Measurements from ENCODE around the gene BECN2. TPM values are rescaled to one million over a fixed set of nuclear protein-coding genes. Genes with fewer than 3 reads are reported as not detected.

The BECN2 gene, protein sequence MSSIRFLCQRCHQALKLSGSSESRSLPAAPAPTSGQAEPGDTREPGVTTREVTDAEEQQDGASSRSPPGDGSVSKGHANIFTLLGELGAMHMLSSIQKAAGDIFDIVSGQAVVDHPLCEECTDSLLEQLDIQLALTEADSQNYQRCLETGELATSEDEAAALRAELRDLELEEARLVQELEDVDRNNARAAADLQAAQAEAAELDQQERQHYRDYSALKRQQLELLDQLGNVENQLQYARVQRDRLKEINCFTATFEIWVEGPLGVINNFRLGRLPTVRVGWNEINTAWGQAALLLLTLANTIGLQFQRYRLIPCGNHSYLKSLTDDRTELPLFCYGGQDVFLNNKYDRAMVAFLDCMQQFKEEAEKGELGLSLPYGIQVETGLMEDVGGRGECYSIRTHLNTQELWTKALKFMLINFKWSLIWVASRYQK
- not detected in 2 replicates for polyA plus RNA-seq (2014; cell fraction: cytosol; rRNA removed)
- polyA plus RNA-seq (2014; cell fraction: nucleus; rRNA removed): 0.27 TPM in 1 of 2 replicates, not detected in the other

DNA sequence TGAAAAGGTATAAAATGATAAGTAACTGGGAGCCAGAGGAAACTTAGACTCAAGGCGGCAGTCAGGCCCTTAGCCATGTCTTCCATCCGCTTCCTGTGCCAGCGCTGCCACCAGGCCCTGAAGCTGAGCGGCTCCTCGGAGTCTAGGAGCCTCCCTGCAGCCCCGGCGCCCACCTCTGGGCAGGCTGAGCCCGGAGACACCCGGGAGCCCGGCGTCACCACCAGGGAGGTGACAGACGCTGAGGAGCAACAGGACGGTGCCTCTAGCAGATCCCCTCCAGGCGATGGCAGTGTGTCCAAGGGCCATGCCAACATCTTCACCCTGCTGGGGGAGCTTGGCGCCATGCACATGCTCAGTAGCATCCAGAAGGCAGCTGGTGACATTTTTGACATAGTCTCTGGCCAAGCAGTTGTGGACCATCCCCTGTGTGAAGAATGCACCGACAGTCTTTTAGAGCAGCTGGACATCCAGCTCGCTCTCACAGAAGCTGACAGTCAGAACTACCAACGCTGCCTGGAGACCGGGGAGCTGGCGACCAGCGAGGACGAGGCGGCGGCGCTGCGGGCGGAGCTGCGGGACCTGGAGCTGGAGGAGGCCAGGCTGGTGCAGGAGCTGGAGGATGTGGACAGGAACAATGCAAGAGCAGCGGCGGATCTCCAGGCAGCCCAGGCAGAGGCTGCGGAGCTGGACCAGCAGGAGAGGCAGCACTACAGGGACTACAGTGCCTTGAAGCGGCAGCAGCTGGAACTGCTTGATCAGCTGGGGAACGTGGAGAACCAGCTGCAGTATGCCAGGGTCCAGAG, at the start of gene BECN2:
Gene BECN2 (plus strand): TSS at position 76 of the 803 bp plus-strand sequence. CDS start 0 bp downstream, at position 76.
- no peak for DNase-seq (ENCODE audit: low spot score)

DNA sequence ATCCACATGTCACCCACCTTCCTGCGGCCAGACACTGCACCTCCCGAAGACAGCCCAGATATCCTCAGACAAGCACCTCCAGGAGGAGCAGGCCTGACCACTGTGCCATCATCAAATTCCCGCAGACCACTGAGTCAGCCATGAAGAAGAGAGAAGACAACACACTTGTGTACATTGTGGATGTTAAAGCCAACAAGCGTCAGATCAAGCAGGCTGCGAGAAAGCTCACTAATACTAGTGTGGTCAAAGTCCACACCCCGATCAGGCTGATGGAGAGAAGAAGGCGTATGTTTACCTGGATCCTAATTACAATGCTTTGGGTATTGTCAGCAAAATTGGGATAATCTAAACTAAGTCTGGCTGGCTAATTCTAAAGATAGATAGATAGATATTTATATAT, 41.4 kb upstream of the BECN2 start:
- DNase-seq (ENCODE audit: low spot score): no peak

- no peak for DNase-seq (ENCODE audit: low spot score)
Measured at GRCh38 chr1:241917487-241917886, 40.1 kb upstream of the BECN2 start.

GRCh38 chr1:241918879-241919278, 38.7 kb upstream of the BECN2 start:
- no peak for DNase-seq (ENCODE audit: low spot score)

- DNase-seq (ENCODE audit: low spot score): no peak
Measured at GRCh38 chr1:241924080-241924808, 33.3 kb upstream of the BECN2 start.

DNA sequence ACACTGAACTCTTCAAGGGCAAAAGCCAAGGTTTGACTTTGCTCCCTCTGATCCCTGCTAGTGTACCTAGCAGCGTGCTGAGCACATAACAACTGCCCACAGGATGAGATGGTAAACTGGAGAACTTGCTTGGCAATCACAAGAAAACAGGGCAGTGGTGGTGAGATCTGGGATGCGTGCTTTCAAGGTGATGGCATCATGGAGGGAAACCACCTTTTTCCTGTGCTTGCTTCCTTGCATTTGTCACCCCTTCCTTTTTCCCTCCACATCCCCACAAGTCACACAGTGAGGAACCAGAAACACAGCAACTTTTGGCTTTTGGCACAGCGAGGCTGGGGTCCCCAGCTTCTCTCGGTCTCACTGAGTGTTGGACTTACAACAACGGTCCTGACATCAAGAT, 31.4 kb upstream of the BECN2 start:
- no peak for DNase-seq (ENCODE audit: low spot score)

DNA sequence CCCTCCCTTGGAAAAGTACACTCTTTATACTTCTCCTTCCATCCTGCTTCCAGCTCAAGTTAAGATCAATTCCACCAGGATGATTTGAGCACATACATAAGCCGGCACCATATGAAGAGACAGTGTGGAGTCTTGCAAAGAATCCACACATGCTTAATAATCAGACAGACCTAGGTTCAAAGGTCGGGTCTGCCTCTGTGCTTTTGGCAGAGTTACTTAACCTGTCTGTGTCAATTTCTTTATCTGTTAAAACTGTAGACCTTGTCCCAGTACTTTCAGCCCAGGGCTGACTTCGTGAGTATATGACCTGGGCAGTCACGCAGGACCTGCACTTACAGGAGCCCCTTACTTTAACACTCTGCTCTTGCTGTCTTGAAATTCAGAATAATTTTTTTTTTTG, 30.2 kb upstream of the BECN2 start:
- no peak for DNase-seq (ENCODE audit: low spot score)

DNA sequence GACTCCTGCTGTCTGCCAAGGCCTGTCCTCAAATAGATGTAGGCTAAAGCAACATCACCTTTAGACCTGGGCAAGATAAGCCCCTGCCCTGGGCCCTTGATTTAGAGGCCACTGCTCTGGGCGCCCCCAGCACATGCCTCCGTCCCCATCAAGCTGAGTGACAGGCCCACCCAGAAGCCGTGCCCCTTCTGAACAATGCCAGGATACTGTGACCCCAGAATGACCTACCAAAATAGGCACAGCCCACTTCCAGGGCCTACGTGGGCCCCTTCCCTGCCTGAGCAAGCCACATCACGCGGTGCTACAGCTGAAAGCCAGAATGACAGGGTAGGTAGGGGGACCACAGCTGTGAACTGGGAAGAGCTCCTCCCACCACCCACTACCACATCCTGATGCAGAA, 24.7 kb upstream of the BECN2 start:
- DNase-seq (ENCODE audit: low spot score): no peak

GRCh38 chr1:241934201-241934848, 23.2 kb upstream of the BECN2 start:
- DNase-seq (ENCODE audit: low spot score): peak; percentile 33

DNA sequence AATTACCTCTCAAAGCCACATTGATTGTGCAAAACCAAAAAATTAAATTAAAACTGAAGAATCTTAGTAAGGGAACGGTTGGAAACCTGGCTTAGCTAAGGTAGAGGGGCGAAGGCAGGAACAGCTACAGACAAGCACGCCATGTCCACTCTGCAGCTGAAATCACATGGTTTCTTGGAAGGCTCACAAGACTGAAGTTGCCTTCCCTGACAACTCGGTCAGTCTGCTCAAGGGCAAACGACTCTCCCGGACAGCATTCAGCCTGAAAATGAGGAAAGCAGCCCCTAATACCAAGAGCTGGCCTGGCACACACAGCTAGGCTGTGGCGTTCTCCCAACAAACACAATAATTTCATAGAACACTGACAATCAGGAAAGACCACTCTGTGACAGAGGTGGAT, 22.7 kb upstream of the BECN2 start:
- no peak for DNase-seq (ENCODE audit: low spot score)

DNA sequence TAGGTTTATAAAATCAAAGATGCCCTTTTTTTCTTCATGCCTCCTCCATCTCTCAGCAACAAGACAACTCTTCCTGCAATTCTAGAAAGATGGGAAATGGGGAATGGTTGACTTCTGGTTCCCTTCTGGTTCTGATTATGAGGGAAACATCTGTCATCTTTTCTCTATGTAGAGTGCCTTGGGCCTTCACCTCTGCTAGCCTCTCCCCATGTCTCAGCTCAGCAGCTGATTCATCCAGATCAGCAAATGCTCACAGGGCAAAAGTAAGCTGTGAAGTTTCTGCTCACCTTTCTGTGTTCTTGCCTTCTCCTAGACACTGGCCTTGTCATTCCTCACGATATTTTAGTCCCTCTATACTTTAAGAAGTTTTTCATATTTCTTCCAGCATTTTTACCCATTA, 17.8 kb upstream of the BECN2 start:
- no peak for DNase-seq (ENCODE audit: low spot score)

DNA sequence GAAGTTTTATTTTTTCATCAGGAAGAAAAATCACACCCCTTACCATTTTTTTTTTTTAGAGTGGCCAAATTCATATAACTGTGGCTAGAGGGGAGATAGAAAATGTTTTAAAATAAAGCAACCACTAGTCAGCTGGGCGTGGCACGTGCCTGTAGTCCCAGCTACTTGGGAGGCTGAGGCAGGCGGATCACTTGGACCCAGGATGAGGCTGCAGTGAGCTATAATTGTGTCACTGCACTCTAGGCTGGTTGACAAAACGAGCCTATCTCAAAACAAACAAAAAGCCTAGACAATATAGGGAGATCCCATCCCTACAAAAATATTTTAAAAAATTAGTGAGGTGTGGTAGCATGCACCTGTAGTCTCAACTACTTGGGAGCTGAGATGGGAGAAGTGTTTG, 14.8 kb upstream of the BECN2 start:
- DNase-seq (ENCODE audit: low spot score): no peak

- no peak for DNase-seq (ENCODE audit: low spot score)
Measured at GRCh38 chr1:241944300-241944699, 13.3 kb upstream of the BECN2 start.

- no peak for DNase-seq (ENCODE audit: low spot score)
Measured at GRCh38 chr1:241947354-241947753, 10.2 kb upstream of the BECN2 start.

GRCh38 chr1:241950390-241950789, 7.2 kb upstream of the BECN2 start:
- DNase-seq (ENCODE audit: low spot score): no peak

DNA sequence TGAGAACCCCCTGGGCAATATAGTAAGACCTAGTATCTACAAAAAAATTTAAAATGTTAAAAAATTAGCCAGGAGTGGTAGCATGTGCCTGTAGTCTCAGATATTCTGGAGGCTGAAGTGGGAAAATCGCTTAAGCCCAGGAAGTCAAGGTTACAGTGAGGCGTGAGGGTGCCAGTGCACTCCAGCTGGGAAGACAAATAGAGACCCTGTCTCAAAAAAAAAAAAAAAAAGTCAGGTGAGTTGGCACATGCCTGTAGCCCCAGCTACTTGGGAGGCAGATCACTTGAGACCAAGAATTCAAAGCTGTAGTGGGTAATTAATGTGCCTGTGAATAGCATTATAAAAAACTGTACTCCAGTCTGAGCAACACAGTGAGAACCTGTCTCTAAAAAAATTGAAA, 4.6 kb downstream of the BECN2 start:
- DNase-seq (ENCODE audit: low spot score): no peak

DNA sequence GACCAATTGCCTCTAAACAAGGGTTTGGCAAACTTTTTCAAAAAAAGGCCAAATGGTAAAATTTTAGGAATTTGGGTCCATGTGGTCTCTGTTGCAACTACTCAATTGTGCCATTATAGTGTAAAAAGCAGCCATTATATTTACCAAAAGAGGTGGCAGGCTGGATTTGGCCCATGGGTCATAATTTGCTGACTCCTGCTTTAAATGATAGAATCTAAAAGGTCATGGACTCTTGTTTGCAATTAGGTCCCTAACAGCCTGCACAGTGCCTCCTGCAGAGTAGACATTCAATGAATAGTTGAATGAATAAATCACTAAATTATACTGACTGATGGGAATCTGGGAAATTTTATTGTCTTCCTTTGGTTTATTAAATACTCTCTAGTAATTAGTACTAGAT, 6.2 kb downstream of the BECN2 start:
- no peak for DNase-seq (ENCODE audit: low spot score)

- DNase-seq (ENCODE audit: low spot score): no peak
Measured at GRCh38 chr1:241964550-241965282, 7.1 kb downstream of the BECN2 start.

DNA sequence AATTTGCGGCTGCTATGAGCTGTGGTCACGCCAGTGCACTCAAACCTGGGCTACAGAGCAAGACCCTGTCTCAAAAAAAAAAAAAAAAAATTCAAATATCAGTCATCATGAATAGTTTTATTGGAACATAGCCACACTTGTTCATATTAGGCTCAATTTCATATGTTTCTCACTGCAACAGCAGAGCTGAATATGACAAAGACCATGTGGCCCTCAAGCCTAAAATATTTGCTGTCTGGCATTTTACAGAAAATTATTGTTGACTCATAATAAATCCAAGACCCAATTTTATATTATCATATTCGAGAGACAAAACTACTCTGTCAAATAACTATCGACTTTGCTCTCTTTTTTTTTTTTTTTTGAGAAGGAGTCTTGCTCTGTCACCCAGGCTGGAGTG, 11.0 kb downstream of the BECN2 start:
- DNase-seq (ENCODE audit: low spot score): no peak

DNA sequence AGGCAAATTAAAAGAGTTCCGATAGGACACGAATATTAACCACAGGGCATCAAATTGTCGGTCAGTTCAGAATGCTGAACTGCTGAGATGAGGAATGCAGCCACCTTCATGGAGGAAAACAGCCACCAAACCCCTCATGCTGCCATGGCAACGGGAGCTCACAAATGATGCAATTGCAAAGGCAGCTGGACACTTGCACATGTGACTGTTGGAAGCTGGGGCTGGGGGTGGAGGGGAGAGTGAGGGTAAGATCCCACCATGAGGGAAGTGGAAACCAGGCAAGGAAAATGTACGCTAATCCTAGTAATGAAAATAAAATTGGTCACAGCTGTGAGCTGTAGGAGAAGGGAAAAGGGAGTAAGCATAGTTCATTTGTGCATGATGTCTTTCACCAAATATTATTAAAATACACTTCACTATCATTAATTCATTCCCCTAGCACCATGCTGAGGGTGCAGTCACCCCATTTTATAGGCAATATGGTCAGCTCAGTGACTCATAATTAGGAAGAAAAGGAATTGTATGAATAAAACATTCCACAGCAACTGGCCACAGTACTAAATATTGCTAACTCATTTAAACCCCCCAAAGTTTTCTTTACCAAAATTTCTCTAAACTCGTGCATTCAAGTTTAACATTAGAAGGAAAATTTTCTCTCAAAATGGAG, 15.3 kb downstream of the BECN2 start:
- DNase-seq (ENCODE audit: low spot score): peak; percentile 84
